DND-41 (cell line): ENCODE measurements around the gene ITM2C.
A peak's percentile ranks its signal among the peaks of the same experiment; 100 is the strongest.

Experiments used
- ATAC-seq: fragments of 200-7000 bp; cut with Tn5 transposase; 3 replicates; pipeline ENCODE4 v1.9.1; 2021; ENCODE audit warnings: low read depth; ENCODE audit not compliant: insufficient read depth
- DNase-seq: peaks from one replicate; pipeline ENCODE4 v3.0.0-alpha.2; 2020
- H2AFZ ChIP-seq: 2 replicates; pipeline ENCODE4 v1.6.0; 2012; ENCODE audit warnings: low read depth, low read length
- H3K27ac ChIP-seq: 2 replicates; pipeline ENCODE4 v1.5.1; 2012; ENCODE audit warnings: low read length, inconsistent platforms
- H3K27me3 ChIP-seq: fragments of 200-600 bp; sonication (generic); 2 replicates; pipeline ENCODE4 v1.6.0; 2012; ENCODE audit warnings: low read length, mild to moderate bottlenecking, inconsistent platforms; ENCODE audit not compliant: insufficient read depth, poor library complexity
- H3K36me3 ChIP-seq: 2 replicates; pipeline ENCODE4 v1.5.1; 2012; ENCODE audit warnings: low read length, inconsistent platforms; ENCODE audit not compliant: insufficient read depth
- H3K4me1 ChIP-seq: 2 replicates; pipeline ENCODE4 v1.5.1; 2012; ENCODE audit warnings: mild to moderate bottlenecking, low read length; ENCODE audit not compliant: insufficient read depth
- H3K4me2 ChIP-seq: 2 replicates; pipeline ENCODE4 v1.6.0; 2012; ENCODE audit warnings: mild to moderate bottlenecking, moderate library complexity, low read length, inconsistent platforms; ENCODE audit not compliant: insufficient read depth
- H3K4me3 ChIP-seq, 2 experiments: fragments of 200-600 bp in 1 of 2; shearing (Covaris generic) in 1 of 2; 2 replicates each; pipeline ENCODE4 v1.5.1; 2012 to 2016; ENCODE audit warnings: inconsistent platforms in 2 of 2, low read length in 2 of 2, mild to moderate bottlenecking in 2 of 2, low read depth in 1 of 2, moderate library complexity in 1 of 2
- H3K79me2 ChIP-seq: 2 replicates; pipeline ENCODE4 v1.6.0; 2012; ENCODE audit warnings: low read length, inconsistent platforms; ENCODE audit not compliant: insufficient read depth
- H3K9ac ChIP-seq: 2 replicates; pipeline ENCODE4 v1.6.0; 2012; ENCODE audit warnings: low read depth, mild to moderate bottlenecking, inconsistent platforms, low read length, moderate library complexity
- H3K9me3 ChIP-seq: 2 replicates; pipeline ENCODE4 v1.5.1; 2012; ENCODE audit warnings: low read length, moderate library complexity, mild to moderate bottlenecking, inconsistent platforms; ENCODE audit not compliant: insufficient read depth, severe bottlenecking
- H4K20me1 ChIP-seq: 2 replicates; pipeline ENCODE4 v1.6.0; 2012; ENCODE audit warnings: low read length; ENCODE audit not compliant: insufficient read depth
- EZH2 ChIP-seq: IDR thresholded peaks from 3 replicates; pipeline ENCODE4 v1.6.1; 2012; ENCODE audit warnings: borderline replicate concordance, low read depth, mild to moderate bottlenecking, moderate library complexity, low read length, inconsistent platforms; ENCODE audit not compliant: severe bottlenecking
- TF ChIP-seq, protein P1 (sequence below): IDR thresholded peaks from 2 replicates; pipeline ENCODE4 v1.5.1; 2012; ENCODE audit warnings: borderline replicate concordance, low read length, moderate library complexity, mild to moderate bottlenecking; ENCODE audit not compliant: poor library complexity, severe bottlenecking; ENCODE audit errors: extremely low read depth

The ITM2C gene

GRCh38 chr2:230863442-230864121 is 1.2 kb upstream of the ITM2C start:
- H4K20me1 ChIP-seq, result peaks cover 16% of the 10 kb centered on the region
- H3K27ac ChIP-seq, result no peak overlapping the region
- no peaks in the 10 kb centered on the region for H3K9me3 ChIP-seq
- TF ChIP-seq, protein P1, sequence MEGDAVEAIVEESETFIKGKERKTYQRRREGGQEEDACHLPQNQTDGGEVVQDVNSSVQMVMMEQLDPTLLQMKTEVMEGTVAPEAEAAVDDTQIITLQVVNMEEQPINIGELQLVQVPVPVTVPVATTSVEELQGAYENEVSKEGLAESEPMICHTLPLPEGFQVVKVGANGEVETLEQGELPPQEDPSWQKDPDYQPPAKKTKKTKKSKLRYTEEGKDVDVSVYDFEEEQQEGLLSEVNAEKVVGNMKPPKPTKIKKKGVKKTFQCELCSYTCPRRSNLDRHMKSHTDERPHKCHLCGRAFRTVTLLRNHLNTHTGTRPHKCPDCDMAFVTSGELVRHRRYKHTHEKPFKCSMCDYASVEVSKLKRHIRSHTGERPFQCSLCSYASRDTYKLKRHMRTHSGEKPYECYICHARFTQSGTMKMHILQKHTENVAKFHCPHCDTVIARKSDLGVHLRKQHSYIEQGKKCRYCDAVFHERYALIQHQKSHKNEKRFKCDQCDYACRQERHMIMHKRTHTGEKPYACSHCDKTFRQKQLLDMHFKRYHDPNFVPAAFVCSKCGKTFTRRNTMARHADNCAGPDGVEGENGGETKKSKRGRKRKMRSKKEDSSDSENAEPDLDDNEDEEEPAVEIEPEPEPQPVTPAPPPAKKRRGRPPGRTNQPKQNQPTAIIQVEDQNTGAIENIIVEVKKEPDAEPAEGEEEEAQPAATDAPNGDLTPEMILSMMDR, result no peak
- no peak for TF ChIP-seq EZH2
- ATAC-seq, result no peak
- H3K79me2 ChIP-seq, result peaks cover 15% of the 10 kb centered on the region
- no peak overlapping the region for H2AFZ ChIP-seq
- DNase-seq, result no peak
- H3K36me3 ChIP-seq, result no peaks in the 10 kb centered on the region; the same call in 1 of the 2 replicates
- peaks cover 41% of the 10 kb centered on the region for H3K4me1 ChIP-seq
- H3K4me3 ChIP-seq, result no peak overlapping the region
- H3K9ac ChIP-seq, result no peak overlapping the region; the same call in 1 of the 2 replicates
- H3K27me3 ChIP-seq, result peaks cover 8% of the 10 kb centered on the region
- no peak overlapping the region for H3K4me2 ChIP-seq

DNA sequence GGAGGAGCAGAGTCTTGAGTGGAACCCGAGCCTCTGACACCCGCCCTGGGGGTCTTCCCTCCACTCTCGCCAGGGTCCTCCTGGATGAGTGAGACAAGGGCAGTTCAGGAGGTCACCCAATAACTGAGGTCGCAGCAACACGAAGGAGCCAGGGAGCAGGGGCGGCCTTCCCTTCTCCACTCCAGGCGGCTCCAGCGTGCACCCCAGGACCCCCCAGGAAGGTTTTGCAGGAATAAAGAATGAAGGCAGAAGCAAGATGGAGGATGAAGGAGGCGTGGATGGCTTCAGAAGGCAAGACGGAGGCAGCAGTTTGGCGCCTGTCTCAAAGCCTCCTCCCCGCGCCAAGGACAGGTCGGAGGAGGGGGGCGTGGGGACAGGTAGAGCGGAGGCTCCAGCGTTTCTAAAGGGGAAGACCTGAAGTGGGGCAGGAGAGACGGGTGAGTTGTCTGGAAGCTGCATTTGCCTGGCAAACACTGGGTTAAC is 579 bp upstream of the ITM2C start:
- Histone ChIP-seq H3K27ac (peak overlapping the region; percentile 27), H3K9me3 (no peaks in the 10 kb centered on the region), H3K27me3 (peaks cover 8% of the 10 kb centered on the region), H3K4me2 (peak overlapping the region; percentile 97), H3K9ac (peak overlapping the region; percentile 91), H2AFZ (peak overlapping the region; percentile 95), H3K36me3 (no peaks in the 10 kb centered on the region; the same call in 1 of the 2 replicates), H3K4me3 (peak overlapping the region; percentile 18 to 70; a peak in 3 of 4 replicates), H3K4me1 (peaks cover 41% of the 10 kb centered on the region), H3K79me2 (peaks cover 18% of the 10 kb centered on the region), H4K20me1 (peaks cover 22% of the 10 kb centered on the region)
- TF ChIP-seq, protein P1, result no peak
- no peak for TF ChIP-seq EZH2
- ATAC-seq (no peak), DNase-seq (no peak)

DNA sequence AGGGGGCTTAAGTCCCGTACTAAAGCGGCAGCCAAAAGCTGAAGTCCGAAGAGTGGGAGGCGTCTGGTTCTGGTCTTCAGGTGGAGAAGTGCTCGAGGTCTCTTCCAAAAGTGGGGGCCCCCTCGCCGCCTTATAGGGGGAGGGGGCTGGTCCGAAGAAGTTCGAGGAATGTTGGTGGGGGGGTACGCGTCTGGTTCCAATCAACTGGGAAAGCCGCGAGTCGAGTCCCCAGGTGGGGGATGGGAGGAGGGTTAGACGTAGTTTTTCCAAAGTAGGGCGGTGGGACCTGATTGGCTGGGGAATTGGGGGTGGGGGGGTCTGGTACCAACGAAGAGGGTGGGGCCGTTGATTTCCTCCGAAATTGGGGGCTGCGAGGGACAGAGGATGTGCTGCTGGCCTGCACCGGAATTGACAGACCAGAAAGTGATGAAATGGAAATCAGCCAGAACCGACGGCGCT is 594 bp downstream of the ITM2C start:
- Histone ChIP-seq H3K9ac (peak overlapping the region; percentile 91), H3K4me3 (peak overlapping the region; percentile 68 to 70), H3K27ac (peak overlapping the region; percentile 69), H3K36me3 (no peaks in the 10 kb centered on the region; the same call in 1 of the 2 replicates), H3K9me3 (no peaks in the 10 kb centered on the region), H4K20me1 (peaks cover 34% of the 10 kb centered on the region), H3K4me1 (peaks cover 41% of the 10 kb centered on the region), H2AFZ (peak overlapping the region; percentile 93), H3K79me2 (peaks cover 25% of the 10 kb centered on the region), H3K27me3 (peaks cover 8% of the 10 kb centered on the region), H3K4me2 (peak overlapping the region; percentile 97)
- ATAC-seq, result no peak
- no peak for DNase-seq
- TF ChIP-seq, protein P1, result no peak
- no peak for TF ChIP-seq EZH2
